HAP-1 (cell line): ENCODE results near the gene CRABP1.

Experiments
- DNase-seq, 2 experiments: peaks; one replicate each; pipeline ENCODE4 v3.0.0-alpha.2; 2016 to 2020; ENCODE audit warnings: low spot score in 2 of 2
- H3K27me3 ChIP-seq: fragments of 250-450 bp; sonication (Bioruptor Pico); 2 replicates; pipeline ENCODE4 v1.5.1; 2020; ENCODE audit warnings: low read depth, mild to moderate bottlenecking, moderate library complexity
- H3K36me3 ChIP-seq: fragments of 250-450 bp; sonication (Bioruptor Pico); replicated peaks from 2 replicates; pipeline ENCODE4 v1.5.1; 2020; ENCODE audit warnings: mild to moderate bottlenecking
- H3K4me1 ChIP-seq: fragments of 250-450 bp; sonication (Bioruptor Pico); 2 replicates; pipeline ENCODE4 v1.5.1; 2020; ENCODE audit warnings: mild to moderate bottlenecking
- H3K4me3 ChIP-seq: fragments of 250-450 bp; sonication (Bioruptor Pico); 2 replicates; pipeline ENCODE4 v1.5.1; 2020; ENCODE audit warnings: mild to moderate bottlenecking, moderate library complexity
- H3K9me3 ChIP-seq: fragments of 250-450 bp; sonication (Bioruptor Pico); 2 replicates; pipeline ENCODE4 v1.5.1; 2020; ENCODE audit warnings: mild to moderate bottlenecking, moderate library complexity
- in situ Hi-C: fragments of 300-500 bp; cut with MboI; formaldehyde crosslinking; loops from 3 replicates; pipeline ENCODE4 v1.14.3; 2020; ENCODE audit warnings: low sequenced_read_pairs, inconsistent platforms, mixed read lengths

CRABP1 gene

DNA sequence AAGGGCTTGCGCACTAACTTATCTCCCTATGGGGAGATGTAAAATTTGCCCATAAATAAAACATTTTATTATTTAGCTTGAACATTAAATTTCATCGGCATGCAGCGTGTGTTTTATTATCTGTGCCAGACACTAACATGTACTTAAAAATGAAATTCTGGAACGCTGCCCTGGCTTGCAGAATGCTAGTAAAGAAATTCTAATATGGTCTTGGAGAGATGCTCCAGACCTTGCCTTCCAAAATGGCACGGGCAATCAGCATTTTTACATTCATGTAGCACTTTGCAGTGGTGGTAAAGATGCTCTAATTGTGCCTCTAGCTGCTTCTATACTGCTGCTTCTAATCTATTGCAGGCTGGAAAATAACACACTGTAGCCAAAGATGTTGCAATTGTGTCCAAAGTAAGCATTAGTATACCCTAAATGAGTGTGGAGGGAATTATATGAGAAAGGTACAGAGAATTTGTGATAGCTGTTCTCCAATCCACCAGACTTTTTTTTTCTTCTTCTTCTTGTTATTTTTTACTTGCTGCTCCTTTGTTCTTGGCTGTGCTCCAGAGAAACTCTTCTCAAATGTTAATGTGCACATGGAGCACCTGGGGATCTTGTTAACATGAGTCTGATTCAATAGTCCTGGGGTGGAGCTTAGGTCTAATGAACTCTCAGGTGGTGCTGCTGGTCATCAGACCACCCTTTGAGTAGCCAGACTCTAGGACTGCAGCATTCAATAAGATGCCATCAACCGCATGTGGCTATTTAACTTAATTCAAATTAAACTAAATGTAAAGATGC, 47.3 kb downstream of the CRABP1 start:
- H3K36me3 ChIP-seq: no peaks in the 10 kb centered on the region
- H3K4me3 ChIP-seq: no peak overlapping the region
- in situ Hi-C loops: no loop called here
- H3K4me1 ChIP-seq: no peaks in the 10 kb centered on the region; the same call in 1 of the 2 replicates
- no peaks in the 10 kb centered on the region for H3K9me3 ChIP-seq
- DNase-seq: peak; percentile 10 to 32
- H3K27me3 ChIP-seq: peaks cover 76% of the 10 kb centered on the region

DNA sequence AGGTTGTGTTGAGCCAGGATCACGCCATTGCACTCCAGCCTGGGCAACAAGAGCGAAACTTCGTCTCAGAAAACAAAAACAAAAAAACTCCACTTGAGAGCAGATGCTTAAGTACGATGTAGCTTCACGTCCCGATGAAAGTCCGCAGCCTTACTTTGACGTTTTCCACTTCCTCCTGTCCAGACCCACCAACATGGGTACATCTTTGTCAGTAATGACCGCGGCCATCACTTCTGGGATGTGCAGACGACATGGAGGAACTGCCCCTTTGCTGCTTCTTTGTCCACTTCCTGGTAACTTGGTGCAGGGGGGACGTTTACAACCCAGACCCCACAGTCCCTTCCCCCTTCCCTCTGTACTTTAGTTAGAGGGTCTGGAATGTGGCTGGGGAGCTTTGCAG, 48.7 kb downstream of the CRABP1 start:
- Histone ChIP-seq H3K4me1 (no peaks in the 10 kb centered on the region; the same call in 1 of the 2 replicates), H3K9me3 (no peaks in the 10 kb centered on the region), H3K27me3 (peaks cover 62% of the 10 kb centered on the region), H3K36me3 (no peaks in the 10 kb centered on the region), H3K4me3 (no peak overlapping the region)
- in situ Hi-C loops: no loop called here
- DNase-seq: no peak

DNA sequence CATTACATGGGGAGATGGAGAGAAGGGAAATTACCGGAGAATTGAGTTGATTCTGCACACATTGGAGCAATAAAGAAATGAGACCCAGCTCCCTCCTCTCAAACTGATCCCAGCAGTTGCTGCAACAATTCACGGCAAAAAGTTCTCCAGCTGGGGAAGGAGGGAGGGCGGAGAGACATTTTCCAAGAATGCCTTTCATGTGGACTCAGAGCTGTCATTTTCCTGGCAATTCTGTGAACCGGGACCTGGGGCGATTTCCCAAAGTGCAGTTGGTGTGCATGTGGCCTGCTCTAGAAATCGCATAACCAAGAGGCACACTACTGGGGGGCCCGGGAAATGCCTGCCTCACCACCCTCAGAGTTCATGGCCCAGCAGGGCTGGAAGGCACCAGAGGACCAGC, 49.2 kb downstream of the CRABP1 start:
- Histone ChIP-seq H3K9me3 (no peaks in the 10 kb centered on the region), H3K36me3 (no peaks in the 10 kb centered on the region), H3K27me3 (peaks cover 60% of the 10 kb centered on the region), H3K4me3 (no peak overlapping the region), H3K4me1 (no peaks in the 10 kb centered on the region; the same call in 1 of the 2 replicates)
- in situ Hi-C loops: no loop called here
- DNase-seq: no peak

DNA sequence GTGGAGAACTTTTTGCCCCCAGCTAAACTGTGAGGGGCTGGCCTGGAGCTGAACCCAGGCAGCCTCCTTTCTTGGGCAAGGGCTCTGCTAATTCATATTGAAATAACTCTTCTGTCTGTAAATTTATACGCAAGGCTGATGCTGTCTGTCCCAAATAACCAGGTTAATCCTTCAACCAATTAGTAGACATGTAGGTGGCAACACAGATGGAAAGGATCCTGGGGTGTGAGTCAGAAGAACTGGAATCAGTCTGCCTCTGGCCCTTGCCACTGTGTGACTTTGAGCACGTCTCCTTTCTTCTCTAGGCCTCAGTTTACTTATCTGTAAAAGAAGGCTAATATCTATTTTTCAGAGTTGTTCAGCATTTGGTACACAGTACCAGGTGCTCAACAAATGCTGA, 49.6 kb downstream of the CRABP1 start:
- H3K9me3 ChIP-seq: no peaks in the 10 kb centered on the region

DNA sequence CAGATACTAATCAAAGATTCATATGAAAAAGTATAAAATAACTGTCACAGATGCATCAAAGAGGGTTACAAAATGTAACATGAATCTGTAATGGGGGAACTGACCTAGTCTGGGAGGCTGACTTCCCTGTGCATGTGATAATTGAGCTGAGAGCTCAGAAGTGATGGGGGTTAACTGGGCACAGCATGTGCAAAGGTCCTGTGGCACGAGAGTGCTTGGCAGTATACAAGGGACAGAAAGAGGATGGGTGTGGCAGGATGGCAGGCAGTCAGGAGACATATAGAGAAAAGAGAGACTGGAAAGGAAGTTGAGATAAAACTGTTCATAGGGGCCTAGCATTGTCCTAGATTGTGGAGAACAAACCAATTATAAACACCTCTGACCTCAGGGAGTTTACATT, 50.1 kb downstream of the CRABP1 start:
- Histone ChIP-seq H3K4me3 (no peak overlapping the region), H3K4me1 (no peaks in the 10 kb centered on the region; the same call in 1 of the 2 replicates), H3K36me3 (no peaks in the 10 kb centered on the region), H3K9me3 (no peaks in the 10 kb centered on the region), H3K27me3 (peaks cover 53% of the 10 kb centered on the region)
- in situ Hi-C loops: no loop called here
- no peak for DNase-seq

More for the DNA sequence above, 49.6 kb downstream of the CRABP1 start:
- Histone ChIP-seq H3K27me3 (peaks cover 57% of the 10 kb centered on the region), H3K4me3 (no peak overlapping the region), H3K36me3 (no peaks in the 10 kb centered on the region), H3K4me1 (no peaks in the 10 kb centered on the region; the same call in 1 of the 2 replicates)
- DNase-seq: no peak
- in situ Hi-C loops: no loop called here

DNA sequence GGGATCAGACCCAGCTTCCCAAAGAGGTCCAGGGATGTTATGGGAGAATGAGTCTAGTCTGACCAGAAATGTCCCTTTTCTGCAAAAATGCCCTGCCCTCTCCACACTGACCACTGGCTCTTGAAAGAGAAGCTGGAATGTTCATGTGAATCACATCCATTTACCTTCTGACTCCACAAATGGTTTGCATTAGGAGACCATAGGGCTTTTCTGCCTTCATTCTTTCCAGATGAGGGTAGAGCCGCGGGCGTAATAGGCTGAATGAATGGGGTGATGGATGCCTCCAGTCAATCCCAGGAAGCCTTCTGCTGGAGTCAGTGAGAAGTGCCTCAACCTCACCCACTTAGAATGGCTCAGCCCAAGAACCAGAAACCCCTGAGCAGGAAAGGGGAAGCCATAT, 50.7 kb downstream of the CRABP1 start:
- Histone ChIP-seq H3K27me3 (peaks cover 47% of the 10 kb centered on the region), H3K9me3 (no peaks in the 10 kb centered on the region), H3K4me3 (no peak overlapping the region), H3K4me1 (no peaks in the 10 kb centered on the region; the same call in 1 of the 2 replicates), H3K36me3 (no peaks in the 10 kb centered on the region)
- DNase-seq: no peak
- in situ Hi-C loops: no loop called here

DNA sequence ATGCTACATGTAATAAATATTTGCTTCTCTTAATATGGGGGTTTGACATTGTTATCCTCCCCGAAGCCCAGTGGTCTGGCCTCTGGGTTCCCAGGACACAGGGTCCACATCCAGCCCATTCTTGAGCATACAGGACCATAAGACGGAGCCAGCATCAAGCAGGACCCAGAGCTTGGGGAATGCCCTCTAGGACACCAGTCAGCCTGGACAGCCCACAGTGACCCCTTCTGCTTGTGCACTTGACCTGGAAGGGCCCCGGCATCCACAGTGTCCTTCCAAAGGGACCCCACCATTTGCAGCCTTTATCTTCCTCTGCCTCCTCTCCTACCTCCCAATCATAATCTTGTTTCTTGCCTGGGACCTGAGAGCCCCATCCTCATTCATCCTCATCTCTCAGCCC, 51.6 kb downstream of the CRABP1 start:
- no peak overlapping the region for H3K4me3 ChIP-seq
- H3K36me3 ChIP-seq: no peaks in the 10 kb centered on the region
- no peak for DNase-seq
- in situ Hi-C loops: no loop called here
- no peaks in the 10 kb centered on the region for H3K9me3 ChIP-seq
- H3K27me3 ChIP-seq: peaks cover 39% of the 10 kb centered on the region
- no peaks in the 10 kb centered on the region; the same call in 1 of the 2 replicates for H3K4me1 ChIP-seq

DNA sequence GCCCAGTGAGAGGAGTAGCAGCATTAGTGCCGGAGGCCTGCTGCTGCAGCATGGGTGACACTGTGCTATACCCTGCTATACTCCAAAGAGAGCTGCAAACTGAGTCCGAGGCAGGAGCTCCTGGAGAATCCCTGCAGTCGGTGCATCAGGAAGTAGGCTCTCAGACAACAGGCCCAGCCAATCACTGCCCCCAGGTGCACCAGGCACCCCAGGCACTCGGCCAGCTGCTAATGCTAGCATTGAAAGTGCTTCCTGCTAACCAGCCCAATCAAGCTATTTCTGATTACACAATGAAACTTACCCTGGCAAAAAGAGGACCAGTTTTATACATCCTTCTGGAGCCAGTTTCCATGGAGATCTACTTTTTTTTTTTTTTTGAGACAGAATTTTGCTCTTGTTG, 52.3 kb downstream of the CRABP1 start:
- H3K4me3 ChIP-seq: no peak overlapping the region
- no peaks in the 10 kb centered on the region for H3K36me3 ChIP-seq
- in situ Hi-C loops: no loop called here
- peaks cover 32% of the 10 kb centered on the region for H3K27me3 ChIP-seq
- DNase-seq: no peak
- no peaks in the 10 kb centered on the region for H3K9me3 ChIP-seq
- H3K4me1 ChIP-seq: no peaks in the 10 kb centered on the region; the same call in 1 of the 2 replicates

DNA sequence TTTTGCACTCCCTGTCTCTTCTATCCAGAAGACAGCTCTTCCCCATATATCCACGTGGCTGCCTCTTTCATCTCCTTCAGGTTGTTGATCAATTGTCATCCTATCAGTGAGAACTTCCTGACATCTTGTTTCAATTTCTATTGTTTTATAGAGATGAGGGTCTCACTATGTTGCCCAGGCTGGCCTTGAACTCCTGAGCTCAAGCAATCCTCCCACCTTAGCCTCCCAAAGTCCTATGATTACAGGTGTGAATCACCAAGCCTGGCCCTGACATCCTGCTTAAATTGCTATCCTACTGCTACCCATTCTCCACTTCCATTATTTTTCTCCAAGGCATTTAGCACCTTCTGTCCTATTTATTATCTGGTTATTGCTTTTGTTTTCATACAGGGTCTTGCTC, 53.0 kb downstream of the CRABP1 start:
- Histone ChIP-seq H3K27me3 (peaks cover 26% of the 10 kb centered on the region), H3K36me3 (no peaks in the 10 kb centered on the region), H3K4me3 (no peak overlapping the region), H3K9me3 (no peaks in the 10 kb centered on the region), H3K4me1 (no peaks in the 10 kb centered on the region)
- DNase-seq: no peak
- in situ Hi-C loops: no loop called here

DNA sequence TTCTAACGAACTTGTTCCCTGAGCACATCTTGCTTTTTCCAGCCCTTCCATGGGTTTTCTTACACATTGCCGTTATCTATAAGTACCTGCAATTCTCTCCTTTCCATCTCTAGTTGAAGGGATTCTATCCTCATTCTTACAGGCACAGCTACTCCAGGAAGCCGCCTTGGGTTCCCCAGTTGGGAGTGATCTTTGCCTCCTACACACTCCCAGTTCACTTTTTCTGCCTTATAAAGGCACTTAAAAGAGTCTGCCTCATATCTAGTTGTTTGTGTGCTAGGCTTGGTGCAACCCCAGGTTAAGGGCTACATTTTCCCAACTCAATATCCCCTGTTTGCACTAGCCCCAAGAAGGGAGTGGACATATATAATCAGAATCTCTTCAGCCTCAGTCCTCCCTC, 53.9 kb downstream of the CRABP1 start:
- in situ Hi-C loops: no loop called here
- Histone ChIP-seq H3K27me3 (peaks cover 22% of the 10 kb centered on the region), H3K4me3 (no peak overlapping the region), H3K36me3 (no peaks in the 10 kb centered on the region), H3K4me1 (no peaks in the 10 kb centered on the region), H3K9me3 (no peaks in the 10 kb centered on the region)
- DNase-seq: no peak

DNA sequence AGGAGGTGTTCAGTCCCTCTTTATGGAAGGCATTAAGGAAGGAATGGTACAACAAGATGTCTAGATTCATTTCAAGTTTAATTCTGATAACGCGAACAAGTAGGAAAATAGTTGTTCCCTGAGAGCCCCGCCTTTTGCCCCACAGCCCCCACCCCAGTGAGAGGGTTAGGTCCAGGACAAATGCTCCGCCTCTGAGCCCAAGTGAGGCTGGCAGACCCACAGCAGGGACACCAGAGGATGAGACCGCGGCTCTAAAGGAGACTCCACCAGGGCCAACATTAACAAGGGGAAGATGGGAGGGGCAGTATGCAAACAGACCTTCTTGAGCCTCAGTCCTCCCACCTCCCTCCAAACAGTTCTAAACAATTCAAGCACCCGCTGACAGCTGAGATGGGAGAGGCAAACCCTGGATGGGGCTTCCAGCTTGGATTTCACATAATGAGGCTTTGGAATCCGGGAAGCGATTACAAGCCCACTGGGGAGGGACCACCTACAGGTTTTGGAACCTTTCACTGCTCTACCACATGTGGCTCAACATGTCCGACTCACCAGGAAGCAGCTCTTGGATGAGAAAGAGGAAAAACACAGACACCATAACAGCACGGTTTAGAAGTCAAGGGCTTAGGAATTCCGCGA, 54.9 kb downstream of the CRABP1 start:
- H3K4me1 ChIP-seq: no peaks in the 10 kb centered on the region
- H3K27me3 ChIP-seq: peaks cover 17% of the 10 kb centered on the region; the same call in 1 of the 2 replicates
- in situ Hi-C loops: no loop called here
- DNase-seq: no peak
- no peak overlapping the region for H3K4me3 ChIP-seq
- no peaks in the 10 kb centered on the region for H3K36me3 ChIP-seq
- H3K9me3 ChIP-seq: no peaks in the 10 kb centered on the region

DNA sequence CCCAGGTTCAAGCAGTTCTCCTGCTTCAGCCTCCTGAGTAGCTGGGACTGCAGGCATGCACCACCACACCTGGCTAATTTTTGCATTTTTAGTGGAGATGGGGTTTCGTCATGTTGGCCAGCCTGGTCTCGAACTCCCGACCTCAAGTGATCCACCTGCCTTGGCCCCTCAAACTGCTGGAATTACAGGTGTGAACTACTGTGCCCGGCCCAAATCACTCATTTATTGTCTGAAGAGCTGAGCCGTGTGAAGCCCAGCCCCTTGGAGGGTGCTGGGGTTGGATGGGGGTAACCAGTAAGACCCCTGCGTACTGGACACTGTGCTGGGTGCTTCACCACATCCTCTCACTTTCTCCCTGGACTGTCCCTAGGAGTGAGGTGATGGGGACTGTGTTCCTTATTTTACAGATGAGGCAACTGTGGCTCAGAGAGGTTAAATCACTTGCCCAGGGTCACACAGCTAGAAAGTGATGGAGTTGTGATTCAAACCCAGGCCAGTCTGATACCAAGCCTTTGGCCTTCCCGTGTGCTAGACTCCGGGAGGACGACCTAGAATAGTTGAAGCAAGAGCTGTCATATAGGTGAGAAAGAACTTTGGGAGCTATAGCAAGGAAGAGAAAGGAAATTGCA, 56.1 kb downstream of the CRABP1 start:
- H3K27me3 ChIP-seq: peaks cover 16% of the 10 kb centered on the region; the same call in 1 of the 2 replicates
- H3K4me3 ChIP-seq: no peak overlapping the region
- H3K9me3 ChIP-seq: 0 out of 2 replicates have a peak, but pooled peaks cover 2% of the 10 kb centered on the region
- DNase-seq: no peak
- H3K4me1 ChIP-seq: no peaks in the 10 kb centered on the region
- H3K36me3 ChIP-seq: no peaks in the 10 kb centered on the region
- in situ Hi-C loops: no loop called here

DNA sequence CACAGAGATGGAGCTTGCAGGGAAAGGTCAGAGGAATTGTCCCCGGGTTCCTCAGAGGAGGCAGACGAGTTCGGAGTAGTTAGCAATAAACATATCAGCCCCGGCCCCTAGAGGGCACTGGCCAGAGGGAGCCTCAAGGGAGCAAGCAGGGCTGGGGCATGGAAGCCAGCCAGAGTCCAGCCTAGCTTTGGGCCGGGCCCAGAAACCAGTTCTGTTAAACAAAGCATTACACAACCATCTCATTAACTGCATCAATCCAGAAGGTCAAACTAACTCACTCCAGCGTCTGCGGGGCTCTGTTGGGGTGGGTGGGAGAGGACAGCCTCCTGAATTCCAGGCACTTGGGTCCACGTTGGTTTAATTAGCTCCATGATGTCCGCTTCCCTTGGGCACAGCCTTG, 56.8 kb downstream of the CRABP1 start:
- Histone ChIP-seq H3K4me3 (no peak overlapping the region), H3K27me3 (peaks cover 13% of the 10 kb centered on the region), H3K9me3 (0 out of 2 replicates have a peak, but pooled peaks cover 2% of the 10 kb centered on the region), H3K36me3 (no peaks in the 10 kb centered on the region), H3K4me1 (no peaks in the 10 kb centered on the region)
- peak in 1 of 2 experiments; percentile 48 for DNase-seq
- in situ Hi-C loops: no loop called here

DNA sequence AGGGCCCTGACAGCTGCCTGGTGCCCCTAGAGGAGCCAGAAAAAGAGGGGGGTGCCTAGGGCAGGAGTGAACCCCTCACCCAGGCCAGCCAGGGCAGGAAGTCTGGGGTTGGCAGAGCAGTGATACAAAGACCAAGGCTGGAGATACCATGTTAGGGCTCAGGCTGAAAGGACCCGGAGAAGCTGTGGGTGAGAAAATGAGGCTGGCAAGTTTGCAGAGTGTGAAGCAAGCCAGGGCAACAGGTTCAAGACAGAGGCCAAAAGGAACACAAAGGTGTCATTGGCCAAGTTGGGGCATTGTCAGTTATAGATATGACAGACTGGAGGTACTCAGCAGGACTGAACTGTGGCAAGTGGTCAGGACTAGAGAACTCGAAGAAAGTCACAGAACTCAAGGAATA, 57.2 kb downstream of the CRABP1 start:
- no peak for DNase-seq
- Histone ChIP-seq H3K27me3 (peaks cover 17% of the 10 kb centered on the region), H3K9me3 (0 out of 2 replicates have a peak, but pooled peaks cover 2% of the 10 kb centered on the region), H3K4me3 (no peak overlapping the region), H3K36me3 (no peaks in the 10 kb centered on the region), H3K4me1 (no peaks in the 10 kb centered on the region)
- in situ Hi-C loops: no loop called here
